HG03521 (cell line): ENCODE data around the gene DMD.
A peak's percentile ranks its signal among the peaks of the same experiment; 100 is the strongest.
"Not testable (repeated sequence)": the region's sequence is repeated elsewhere in the genome, so short reads cannot be mapped to it uniquely, and the experiment has no call there.

Source experiments
- ATAC-seq: cut with Tn5 transposase; IDR thresholded peaks from one replicate; pipeline ENCODE4 v1.9.1; 2021; ENCODE audit warnings: mild to moderate bottlenecking, moderate library complexity; ENCODE audit not compliant: unreplicated experiment

Gene DMD

DNA sequence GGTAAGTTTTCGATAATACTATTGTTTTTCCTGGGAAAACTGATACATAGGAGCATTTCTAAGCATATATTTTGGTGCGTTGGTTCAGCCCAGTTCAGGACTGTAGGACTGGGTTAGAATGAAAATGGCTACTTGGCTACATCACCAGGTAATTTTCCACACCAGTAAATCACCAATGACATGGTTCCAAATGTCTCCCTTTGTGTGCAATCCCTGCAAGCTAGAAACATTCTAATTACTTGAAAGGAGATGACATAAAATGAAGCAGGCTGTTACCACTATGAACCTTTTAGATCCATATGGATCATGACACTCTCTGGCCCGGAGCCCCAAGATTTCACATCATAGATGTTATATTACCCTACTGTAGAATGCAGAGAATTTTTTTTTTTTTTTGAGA, 1562.1 kb downstream of the DMD start:
- ATAC-seq = no peak

DNA sequence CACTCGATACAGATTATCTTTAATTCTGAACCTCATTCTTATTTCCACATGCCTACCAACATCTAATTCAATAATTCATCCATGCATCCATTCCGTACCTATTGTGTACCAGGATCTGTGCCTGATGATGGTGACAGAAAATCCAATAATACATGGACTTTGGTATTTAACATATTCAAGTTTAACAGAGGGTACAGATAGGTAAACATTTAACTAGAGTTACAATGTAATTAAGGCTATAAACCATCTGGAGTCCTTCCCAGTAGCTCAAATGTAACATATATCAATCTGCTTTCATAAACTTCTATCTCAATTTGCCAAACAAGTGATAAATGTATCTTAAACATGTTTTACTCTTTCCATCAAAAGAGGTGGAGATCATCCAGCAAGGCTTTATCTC, 1578.0 kb downstream of the DMD start:
- ATAC-seq = no peak

DNA sequence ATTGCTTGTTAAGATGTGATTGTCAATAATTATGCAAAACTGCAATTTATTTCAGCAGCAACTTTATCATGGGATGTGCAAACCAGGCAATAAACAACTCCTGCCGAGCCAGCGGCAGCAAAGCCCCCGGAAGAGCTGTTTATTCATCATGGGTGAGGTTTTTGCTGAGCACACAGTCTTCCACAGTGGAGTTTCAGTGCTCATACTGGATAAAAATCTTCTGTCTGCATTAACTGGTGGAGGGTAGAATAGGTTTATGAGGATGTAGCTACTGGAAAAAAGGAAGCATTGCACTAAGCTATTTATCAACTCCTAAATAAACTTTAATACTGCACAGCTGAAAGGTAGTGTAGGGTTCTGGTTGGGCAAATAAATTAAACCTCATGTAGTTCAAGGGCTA, 1582.2 kb downstream of the DMD start:
- no peak for ATAC-seq

DNA sequence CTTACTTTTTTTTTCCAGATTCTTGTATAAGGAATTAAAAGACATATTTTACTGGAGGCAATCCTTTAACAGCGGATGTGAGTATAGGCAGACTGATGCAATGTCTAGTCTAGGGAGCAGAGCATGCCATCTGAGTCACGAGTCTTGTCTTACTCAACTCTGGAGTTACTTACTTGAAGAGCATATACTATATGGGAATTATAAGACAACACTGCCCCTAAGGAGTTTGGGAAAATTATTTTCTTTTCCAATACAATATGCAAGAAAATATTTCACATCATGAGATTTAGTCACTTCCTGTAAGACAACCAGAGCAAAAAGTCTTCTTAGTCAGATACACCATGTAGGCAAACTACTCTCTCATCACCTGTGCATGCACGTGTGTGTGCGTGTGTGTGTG, 1602.2 kb downstream of the DMD start:
- ATAC-seq = no peak

DNA sequence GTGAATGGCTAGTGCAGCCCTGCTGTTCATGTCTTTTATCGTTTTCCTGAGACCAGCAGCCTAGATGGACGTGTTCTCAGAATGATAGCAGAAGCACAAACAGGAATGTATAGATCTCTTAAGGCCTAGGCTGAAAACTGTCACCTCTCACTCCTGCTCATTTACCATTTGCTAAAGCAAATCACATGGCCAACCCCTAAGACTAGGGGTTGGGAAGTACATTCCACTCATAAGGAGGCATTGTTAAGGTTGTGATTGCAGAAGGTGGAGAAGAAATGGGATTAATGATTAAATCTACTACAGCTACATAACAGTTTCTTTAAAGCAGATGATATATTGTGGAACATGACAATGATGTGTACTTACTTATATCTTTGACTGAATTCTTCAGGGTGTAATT, 1602.7 kb downstream of the DMD start:
- no peak for ATAC-seq

DNA sequence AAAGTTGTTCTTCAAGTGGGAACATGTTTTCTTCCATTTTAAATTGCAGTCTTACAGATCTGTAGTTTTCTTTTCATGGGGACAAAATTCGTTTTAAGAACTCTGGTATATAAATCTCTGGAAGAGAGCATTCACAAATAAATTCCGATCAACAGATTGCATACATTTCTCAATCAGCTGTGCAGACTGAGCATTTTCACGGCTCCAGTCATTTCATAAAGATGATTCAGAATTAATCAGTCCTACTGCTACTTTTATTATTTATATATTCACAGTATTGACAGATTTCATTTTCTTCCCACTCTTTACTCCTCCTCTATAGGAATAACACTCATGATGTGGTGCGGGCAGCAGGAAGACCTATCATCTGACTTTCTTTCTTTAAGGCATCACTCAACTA, 1604.6 kb downstream of the DMD start:
- ATAC-seq = no peak

DNA sequence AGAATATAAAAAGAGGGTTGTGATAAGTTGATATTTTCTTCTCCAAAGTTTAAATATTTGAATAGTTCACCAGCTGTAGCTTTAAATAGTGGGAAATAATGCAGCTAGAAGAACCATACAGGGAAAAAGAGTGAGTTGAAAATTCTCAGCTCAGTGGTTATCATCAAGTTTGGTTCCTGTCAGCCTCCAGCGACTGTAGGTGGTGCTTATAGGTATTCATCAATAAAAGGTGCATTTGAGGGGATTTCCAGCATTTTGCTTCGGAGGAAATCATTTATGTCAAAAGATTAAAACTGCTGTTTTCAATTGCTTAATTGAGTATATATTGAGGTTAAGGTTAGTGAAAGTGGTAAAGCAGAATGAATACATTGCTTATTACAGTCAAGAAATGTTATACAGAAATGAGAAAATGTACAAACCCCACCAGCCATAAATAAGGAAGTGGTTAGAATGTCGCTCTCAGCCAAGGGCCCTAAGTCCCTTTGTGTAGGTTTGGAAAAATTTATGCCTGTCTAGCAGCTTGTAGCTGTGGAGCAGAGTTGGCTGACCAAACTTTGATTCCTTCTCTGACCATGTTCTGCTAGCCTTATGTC, 1606.6 kb downstream of the DMD start:
- peak; percentile 80 for ATAC-seq

DNA sequence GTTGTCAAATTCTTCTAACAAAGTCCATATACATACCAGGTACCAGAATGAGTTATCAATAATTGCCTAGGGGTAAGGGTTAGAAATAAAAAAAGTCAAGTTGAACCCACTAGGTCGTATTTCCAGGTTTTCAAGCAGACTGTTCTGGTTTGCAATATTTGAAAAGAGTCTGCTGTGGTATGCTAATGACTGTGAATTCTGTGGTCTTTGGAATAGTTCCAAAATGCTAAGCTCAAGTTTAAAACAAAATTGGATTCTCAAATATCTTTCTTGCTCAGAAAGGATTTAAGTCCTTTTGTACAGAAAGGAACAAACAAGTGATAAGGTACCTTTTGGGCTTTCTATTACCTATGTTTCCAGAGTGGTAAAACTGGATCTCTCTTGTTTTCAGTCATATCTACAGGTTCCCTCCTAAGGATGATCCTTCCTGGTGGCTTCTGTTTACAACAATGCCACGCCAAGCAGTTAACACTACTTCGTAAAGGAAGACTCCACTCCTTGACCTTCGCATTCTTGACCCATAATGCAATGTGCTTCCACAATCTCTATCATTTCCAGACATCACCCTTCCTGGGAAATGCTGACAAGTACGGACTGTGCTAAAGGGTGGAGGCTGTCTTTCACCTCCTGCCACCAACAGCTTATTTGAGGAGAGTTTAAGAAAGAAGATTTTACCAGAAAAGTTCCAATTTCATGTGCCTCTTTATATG, 1607.8 kb downstream of the DMD start:
- no peak for ATAC-seq

DNA sequence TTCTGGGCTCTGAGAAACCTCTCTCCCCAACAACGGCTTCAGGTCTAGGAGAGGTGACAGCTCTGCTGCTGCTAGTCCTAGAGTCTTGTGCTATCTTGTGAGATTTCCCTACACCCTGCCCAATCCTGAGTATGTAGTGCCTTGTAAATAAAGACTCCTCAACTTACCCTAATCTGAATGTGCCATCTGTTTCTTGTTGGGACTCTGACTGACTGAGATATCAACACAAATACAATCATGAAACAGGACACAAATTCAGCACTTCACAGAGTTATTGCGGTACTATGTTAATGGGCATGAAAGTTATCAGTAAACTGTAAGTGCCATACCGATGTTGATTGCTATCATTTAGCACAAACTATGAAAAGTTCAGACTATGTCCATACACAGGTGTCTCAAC, 1610.5 kb downstream of the DMD start:
- no peak for ATAC-seq

DNA sequence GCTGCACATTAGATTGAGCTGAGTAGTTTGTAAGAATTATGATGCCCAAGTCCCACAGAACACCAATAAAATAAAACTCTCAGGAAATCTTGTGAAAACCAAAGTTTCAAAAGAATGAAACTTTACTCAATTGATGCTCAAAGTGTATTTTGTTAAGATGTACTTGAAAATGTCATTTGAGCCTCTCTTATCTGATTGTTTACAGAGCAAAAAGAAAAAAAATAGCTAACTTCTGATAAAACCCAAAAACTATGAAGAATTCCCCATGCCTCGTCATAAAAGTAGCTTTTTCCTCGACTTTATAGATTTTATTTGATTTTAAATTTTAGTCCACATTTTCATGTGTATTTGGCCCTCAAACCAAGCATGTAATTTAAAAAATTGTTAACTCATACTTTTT, 1618.0 kb downstream of the DMD start:
- ATAC-seq = no peak

DNA sequence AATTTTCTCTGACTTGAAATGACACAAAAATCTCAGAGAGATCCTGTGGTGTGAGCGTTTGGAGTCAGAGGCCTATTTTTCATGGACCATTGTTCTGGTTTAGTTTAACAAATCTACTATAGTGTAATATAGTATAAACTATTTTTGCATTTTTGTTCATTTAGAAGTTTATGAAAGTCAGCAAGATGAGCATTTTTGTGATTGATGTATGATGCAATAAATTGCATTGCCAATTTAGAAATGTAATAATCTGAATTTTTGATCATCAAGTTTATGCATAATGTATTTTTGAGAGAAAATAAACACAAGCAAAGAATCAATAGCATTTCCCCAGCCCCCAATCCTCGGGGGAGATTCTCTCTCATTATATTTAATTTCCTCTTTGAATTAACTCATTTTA, 1620.0 kb downstream of the DMD start:
- ATAC-seq = no peak

DNA sequence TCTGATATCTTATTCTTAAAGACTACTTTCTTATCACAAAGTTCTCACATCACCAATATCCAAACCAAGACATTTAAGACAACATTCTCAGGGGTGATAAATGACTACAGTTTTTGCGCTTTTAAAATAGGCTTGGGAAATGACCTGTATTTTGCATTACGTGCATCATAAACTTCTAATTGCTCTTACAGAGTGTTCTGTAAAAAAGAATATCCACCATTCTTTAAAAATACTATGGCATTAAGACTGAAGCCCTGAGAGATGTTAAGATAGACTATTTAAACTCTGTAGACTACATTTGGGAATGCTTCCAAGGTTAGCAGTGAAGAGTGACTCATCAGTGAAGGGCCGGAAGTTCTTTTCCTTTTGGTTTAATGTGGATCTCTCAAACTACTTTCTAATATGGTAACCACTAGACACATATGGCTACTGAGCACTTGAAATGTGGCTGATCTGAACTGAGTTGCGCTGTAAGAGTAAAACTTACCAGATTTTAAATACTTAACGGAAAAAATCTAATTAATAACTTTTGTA, 1620.7 kb downstream of the DMD start:
- ATAC-seq = no peak

DNA sequence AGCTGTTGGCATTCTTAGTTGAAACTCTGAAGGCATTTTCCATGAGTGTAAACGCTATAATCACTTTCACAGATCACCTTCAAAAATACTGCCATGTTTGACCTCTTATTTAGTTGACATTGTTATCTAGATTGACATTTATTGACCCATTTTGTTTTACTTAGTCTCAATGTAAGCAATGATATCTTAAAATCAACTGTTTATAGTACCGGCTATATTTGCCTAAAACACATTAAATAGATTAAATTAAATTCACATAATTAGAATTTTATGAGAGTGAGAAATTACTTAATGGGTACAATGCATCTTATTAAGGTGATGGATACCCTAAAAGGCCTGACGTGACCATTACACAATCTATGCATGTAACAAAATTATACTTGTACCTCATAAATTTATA, 1621.8 kb downstream of the DMD start:
- no peak for ATAC-seq

DNA sequence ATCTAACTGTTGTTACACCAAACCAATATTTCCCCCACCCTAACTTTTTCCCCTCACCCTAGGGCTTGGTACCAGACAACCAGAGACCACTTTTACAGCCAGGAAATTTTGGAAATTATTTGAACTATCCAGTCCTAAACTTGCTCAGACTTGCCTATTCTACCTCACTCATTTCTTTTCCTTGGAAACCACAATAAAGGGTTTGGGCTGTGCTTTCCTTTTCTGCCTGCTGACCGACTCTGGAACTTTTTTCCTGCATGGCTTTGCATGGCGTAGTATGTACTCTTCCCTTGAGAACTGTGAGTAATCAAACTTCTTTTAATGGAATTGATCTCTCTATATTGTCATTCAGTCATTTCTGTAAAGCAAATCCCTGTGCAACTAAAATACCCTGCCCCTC, 1623.0 kb downstream of the DMD start:
- ATAC-seq = no peak

DNA sequence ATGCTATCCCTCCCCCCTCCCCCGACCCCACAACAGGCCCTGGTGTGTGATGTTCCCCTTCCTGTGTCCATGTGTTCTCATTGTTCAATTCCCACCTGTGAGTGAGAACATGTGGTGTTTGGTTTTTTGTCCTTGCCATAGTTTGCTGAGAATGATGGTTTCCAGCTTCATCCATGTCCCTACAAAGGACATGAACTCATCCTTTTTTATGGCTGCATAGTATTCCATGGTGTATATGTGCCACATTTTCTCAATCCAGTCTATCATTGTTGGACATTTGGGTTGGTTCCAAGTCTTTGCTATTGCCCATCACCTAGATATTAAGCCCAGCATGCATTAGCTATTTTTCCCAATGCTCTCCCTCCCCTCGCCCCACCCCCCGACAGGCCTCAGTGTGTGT, 1627.5 kb downstream of the DMD start:
- not testable (repeated sequence) for ATAC-seq

DNA sequence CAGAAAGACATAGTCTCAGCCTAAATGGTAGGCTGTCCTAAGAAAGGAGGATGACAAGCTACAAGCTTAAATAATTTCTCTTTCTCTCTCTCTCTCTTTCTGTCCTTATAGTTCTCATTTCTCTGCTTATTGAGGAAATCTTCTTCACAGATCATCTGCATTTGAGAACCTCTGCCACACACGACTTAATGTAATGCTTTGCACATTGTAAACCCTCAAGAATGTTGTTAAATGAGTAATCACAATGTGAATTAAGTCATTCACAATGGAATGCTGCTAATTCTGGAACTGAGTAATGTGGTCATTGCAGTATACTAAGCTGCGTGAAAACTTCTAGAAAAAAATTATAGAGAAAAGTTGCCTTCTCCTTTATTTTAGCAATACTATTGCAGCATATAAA, 1630.6 kb downstream of the DMD start:
- no peak for ATAC-seq

DNA sequence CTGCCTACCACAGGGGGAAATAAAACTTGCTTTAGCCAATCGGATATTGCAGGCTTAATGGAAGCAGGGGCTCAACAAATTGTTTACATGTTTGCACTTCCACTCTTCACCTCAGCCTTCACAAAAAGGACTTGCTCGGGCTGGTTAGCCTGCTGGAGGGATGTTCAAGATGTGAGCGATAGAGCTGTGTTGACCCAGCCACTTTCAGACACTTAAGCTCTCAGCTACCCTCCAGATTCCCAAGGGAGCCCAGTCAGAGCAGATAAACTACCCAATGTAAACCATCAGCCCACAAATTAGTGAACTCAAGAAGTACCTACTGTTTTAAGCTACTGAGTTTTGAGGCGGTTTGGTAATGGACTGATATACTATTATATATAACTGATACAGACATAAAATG, 1631.1 kb downstream of the DMD start:
- no peak for ATAC-seq

DNA sequence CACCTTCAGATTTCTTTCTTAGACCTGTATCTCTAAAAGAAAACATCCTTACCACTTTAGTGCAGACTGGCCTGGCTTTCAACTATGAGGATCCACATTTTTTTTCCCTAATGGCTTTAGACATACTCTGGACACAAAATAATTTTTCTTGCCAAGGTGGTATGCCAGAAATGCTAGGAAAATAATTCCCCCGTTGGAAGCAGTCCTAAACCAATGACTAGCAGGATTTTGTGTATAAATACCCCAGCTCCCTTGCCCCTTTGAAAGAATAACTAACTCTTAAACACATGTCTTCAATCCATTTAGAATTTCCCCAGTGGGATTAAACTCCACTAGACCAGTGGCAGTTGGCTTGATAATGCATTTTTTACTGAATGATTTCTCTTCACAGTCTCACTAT, 1639.0 kb downstream of the DMD start:
- ATAC-seq = no peak

DNA sequence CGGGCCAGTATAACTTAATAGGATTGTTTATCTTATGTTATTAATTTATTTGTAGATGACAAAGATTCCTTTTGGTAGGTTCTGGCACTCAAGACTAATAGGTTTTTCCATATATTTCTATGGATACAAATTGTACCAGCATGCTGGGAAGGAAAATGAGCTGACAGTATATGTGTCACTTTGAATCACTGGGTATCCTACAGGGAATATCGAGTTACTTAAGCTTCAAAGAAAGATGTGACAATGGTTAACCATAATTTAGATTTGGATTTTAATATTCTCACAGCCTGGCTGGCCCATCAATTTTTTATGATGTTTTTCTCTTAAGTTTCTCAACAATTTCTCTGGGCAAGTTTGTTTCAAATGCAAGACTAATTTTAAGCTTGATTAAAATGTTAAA, 1640.7 kb downstream of the DMD start:
- ATAC-seq = no peak

DNA sequence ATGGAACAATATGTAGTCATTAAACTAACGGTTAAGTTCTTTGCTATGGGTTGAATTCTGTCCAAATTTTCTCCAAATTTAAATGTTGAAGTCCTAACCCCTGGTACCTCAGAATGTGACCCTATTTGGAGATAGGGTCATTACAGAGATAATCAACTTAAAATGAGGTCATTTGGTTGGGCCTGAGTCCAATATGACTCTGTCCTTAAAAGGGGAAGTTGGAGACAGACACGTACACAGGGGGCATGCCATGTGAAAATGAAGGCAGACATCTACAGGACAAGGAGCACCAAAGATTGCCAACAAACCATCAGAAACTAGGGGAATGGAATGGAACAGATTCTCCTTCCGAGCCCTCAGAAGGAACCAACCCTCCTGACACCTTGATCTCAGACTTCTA, 1647.6 kb downstream of the DMD start:
- no peak for ATAC-seq

DNA sequence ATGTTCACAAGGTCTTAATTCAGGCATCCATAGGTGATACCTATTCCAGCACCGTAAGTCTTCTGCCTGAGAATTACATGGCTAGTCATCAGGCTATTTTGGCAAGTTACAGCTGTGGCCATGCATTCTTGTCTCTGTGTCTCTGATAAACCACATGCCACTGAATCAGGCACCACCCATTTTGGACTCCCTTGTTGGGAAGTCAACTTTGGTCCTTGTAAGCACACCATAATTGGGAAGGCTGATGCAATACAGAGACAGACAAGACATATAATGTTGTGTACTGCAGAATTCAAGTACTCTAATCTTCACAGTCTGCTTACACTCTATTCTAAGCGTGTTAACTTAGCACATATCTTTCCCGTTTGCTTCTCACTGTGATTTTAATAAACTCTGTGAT, 1655.8 kb downstream of the DMD start:
- no peak for ATAC-seq

DNA sequence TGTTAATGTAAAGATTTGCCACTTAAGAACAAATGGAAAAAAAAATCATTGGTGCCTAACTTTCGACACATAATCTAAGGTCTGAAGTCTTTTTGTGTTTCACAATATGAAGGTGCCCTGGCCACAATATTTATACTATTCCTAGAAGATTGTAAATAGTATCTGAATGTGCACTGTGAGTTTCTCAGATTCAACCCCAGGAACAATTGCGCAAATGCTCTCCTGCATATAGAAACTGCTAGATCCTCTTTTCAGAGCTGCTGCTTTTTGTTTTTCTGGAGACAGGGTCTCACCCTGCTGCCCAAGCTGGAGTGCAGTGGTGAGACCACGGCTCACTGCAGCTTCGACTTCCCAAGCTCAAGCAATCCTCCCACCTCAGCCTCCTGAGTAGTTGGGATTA, 1659.4 kb downstream of the DMD start:
- no peak for ATAC-seq

DNA sequence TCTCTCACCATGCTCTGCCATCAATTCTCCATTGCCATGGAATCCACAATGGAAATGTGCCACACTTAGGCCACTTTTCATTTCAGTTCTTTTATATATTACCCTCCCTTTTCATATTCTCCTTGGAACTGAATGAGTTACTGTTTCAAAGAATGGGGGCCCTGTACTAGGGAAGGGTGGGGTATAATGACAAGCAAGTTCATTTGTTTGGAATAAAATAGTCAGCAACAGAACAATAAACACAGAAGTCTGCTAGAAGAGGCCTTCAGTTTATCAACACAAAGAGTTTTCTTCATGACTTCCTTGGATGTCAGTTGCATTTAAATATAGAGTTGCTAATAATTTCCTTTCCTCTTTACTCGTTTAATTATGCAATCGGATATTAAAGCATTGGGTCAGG, 1661.2 kb downstream of the DMD start:
- no peak for ATAC-seq
